GM19463 (cell line): ENCODE measurements around the gene TLE5.
"Not testable (repeated sequence)": the region's sequence is repeated elsewhere in the genome, so short reads cannot be mapped to it uniquely, and the experiment has no call there.

Experiments
- ATAC-seq: cut with Tn5 transposase; IDR thresholded peaks from one replicate; pipeline ENCODE4 v1.9.1; 2021; ENCODE audit warnings: mild to moderate bottlenecking, moderate library complexity; ENCODE audit not compliant: unreplicated experiment

The TLE5 gene

GRCh38 chr19:3061182-3062161 is 823 bp downstream of the TLE5 start:
- no peak for ATAC-seq

GRCh38 chr19:3060857-3061181 is 1.5 kb downstream of the TLE5 start:
- ATAC-seq, result no peak

GRCh38 chr19:3059653-3060052 is 2.6 kb downstream of the TLE5 start:
- no peak for ATAC-seq

- no peak for ATAC-seq
Observed at GRCh38 chr19:3058821-3059314, 3.4 kb downstream of the TLE5 start.

- ATAC-seq, result no peak
Observed at GRCh38 chr19:3058009-3058820, 4.1 kb downstream of the TLE5 start.

- ATAC-seq, result no peak
Observed at GRCh38 chr19:3057275-3057714, 5.0 kb downstream of the TLE5 start.

- no peak for ATAC-seq
Observed at GRCh38 chr19:3056417-3057088, 5.7 kb downstream of the TLE5 start.

- no peak for ATAC-seq
Observed at GRCh38 chr19:3055741-3056416, 6.4 kb downstream of the TLE5 start.

- no peak for ATAC-seq
Observed at GRCh38 chr19:3054972-3055740, 7.1 kb downstream of the TLE5 start.

- no peak for ATAC-seq
Observed at GRCh38 chr19:3054265-3054971, 7.9 kb downstream of the TLE5 start.

GRCh38 chr19:3053780-3054179 is 8.5 kb downstream of the TLE5 start:
- no peak for ATAC-seq

- no peak for ATAC-seq
Observed at GRCh38 chr19:3053218-3053621, 9.1 kb downstream of the TLE5 start.

GRCh38 chr19:3050016-3050415 is 12.3 kb downstream of the TLE5 start:
- not testable (repeated sequence) for ATAC-seq

- no peak for ATAC-seq
Observed at GRCh38 chr19:3049089-3049488, 13.2 kb downstream of the TLE5 start.

GRCh38 chr19:3048190-3048533 is 14.1 kb downstream of the TLE5 start:
- ATAC-seq, result no peak

- no peak for ATAC-seq
Observed at GRCh38 chr19:3047496-3048189, 14.7 kb downstream of the TLE5 start.

GRCh38 chr19:3046698-3047495 is 15.4 kb downstream of the TLE5 start:
- no peak for ATAC-seq
